Hematopoietic multipotent progenitor cell treated with erythropoietin and hydrocortisone succinate and interleukin-3 and kit ligand, for 8 days (in vitro differentiated cells): ENCODE measurements around the gene CHMP1A.
"Not testable (repeated sequence)": the region's sequence is repeated elsewhere in the genome, so short reads cannot be mapped to it uniquely, and the experiment has no call there.

Experiments
- DNase-seq: peaks from one replicate; pipeline ENCODE4 v3.0.0-alpha.2; 2015

The CHMP1A gene

GRCh38 chr16:89657442-89658220, at the start of gene CHMP1A, which contains the start of gene SPATA33:
TSS of gene CHMP1A (minus strand) at chr16:89657708. CDS start at chr16:89657588, 120 bp downstream.
TSS of gene SPATA33 (plus strand) at chr16:89657836. CDS start at chr16:89657912, 76 bp downstream.
- DNase-seq = peak; percentile 85

- DNase-seq = no peak
Measured at GRCh38 chr16:89706518-89707260, 49.2 kb upstream of the CHMP1A start.

- DNase-seq = no peak
Measured at GRCh38 chr16:89705006-89705405, 47.5 kb upstream of the CHMP1A start.

GRCh38 chr16:89704281-89704680, 46.8 kb upstream of the CHMP1A start:
- DNase-seq = no peak

- peak; percentile 93 for DNase-seq
Measured at GRCh38 chr16:89701425-89702406, 44.2 kb upstream of the CHMP1A start, which contains the start of gene SPATA2L. TSS of gene SPATA2L (minus strand) at chr16:89701705. CDS start at chr16:89701232, 473 bp downstream.

GRCh38 chr16:89700649-89701424, 43.3 kb upstream of the CHMP1A start:
- DNase-seq = peak; percentile 51

- DNase-seq = peak; percentile 97
Measured at GRCh38 chr16:89700100-89700648, 42.7 kb upstream of the CHMP1A start.

GRCh38 chr16:89699629-89700099, 42.2 kb upstream of the CHMP1A start:
- DNase-seq = not testable (repeated sequence)

GRCh38 chr16:89698717-89699116, 41.2 kb upstream of the CHMP1A start:
- DNase-seq = not testable (repeated sequence)

GRCh38 chr16:89697616-89698331, 40.3 kb upstream of the CHMP1A start:
- no peak for DNase-seq

- no peak for DNase-seq
Measured at GRCh38 chr16:89697161-89697615, 39.7 kb upstream of the CHMP1A start.

GRCh38 chr16:89696670-89697128, 39.2 kb upstream of the CHMP1A start:
- no peak for DNase-seq

- no peak for DNase-seq
Measured at GRCh38 chr16:89695875-89696669, 38.6 kb upstream of the CHMP1A start.

GRCh38 chr16:89695086-89695874, 37.8 kb upstream of the CHMP1A start:
- DNase-seq = no peak

- not testable (repeated sequence) for DNase-seq
Measured at GRCh38 chr16:89694784-89695085, 37.2 kb upstream of the CHMP1A start.

- DNase-seq = peak; percentile 64
Measured at GRCh38 chr16:89693931-89694783, 36.6 kb upstream of the CHMP1A start.

GRCh38 chr16:89693289-89693731, 35.8 kb upstream of the CHMP1A start:
- no peak for DNase-seq
